ENCODE results near the gene PHACTR2. TPM values are rescaled to one million over a fixed set of nuclear protein-coding genes. Genes with fewer than 3 reads are reported as not detected.
"Not testable (repeated sequence)": the region's sequence is repeated elsewhere in the genome, so short reads cannot be mapped to it uniquely, and the experiment has no call there.

PHACTR2 gene
- total RNA-seq, 4 donors from 2014 or later = 25.4 to 31.8 (median 26.1) TPM

- Histone ChIP-seq H3K27ac (no peak overlapping the region), H3K4me3 (no peak overlapping the region), H3K9me3 (no peaks in the 10 kb centered on the region), H3K36me3 (peaks cover 3 to 55% of the 10 kb centered on the region in 2 donors), H3K4me1 (peaks cover 9 to 14% of the 10 kb centered on the region in 2 donors), H3K27me3 (no peaks in the 10 kb centered on the region)
- intact Hi-C loops (cut with DNase I; ENCODE audit: low total_unique reads) (no loop called here), in situ Hi-C loops (cut with MboI; ENCODE audit: low sequenced_read_pairs in 4 of 4) (no loop called here)
- TF ChIP-seq POLR2A (IDR thresholded peaks at IDR 0.05) = no peak
- TF ChIP-seq CTCF (IDR thresholded peaks at IDR 0.05 in 4 of 5, conservative IDR thresholded peaks at IDR 0.05 in 1 of 5) = no peak
- ATAC-seq (no peak), DNase-seq (no peak)
Observed at GRCh38 chr6:143845033-143845432, 167.3 kb downstream of the PHACTR2 start.

- ATAC-seq; H3K4me3 ChIP-seq; DNase-seq; H3K27ac ChIP-seq; H3K27me3 ChIP-seq; H3K9me3 ChIP-seq; in situ Hi-C loops (cut with MboI; ENCODE audit: low sequenced_read_pairs in 4 of 4); H3K4me1 ChIP-seq; intact Hi-C loops (cut with DNase I; ENCODE audit: low total_unique reads): not testable (repeated sequence)
- H3K36me3 ChIP-seq = peaks cover 0 to 90% of the 10 kb centered on the region in 2 donors
Observed at GRCh38 chr6:143851706-143852105, 173.9 kb downstream of the PHACTR2 start.

GRCh38 chr6:143855057-143855456 lies 177.3 kb downstream of the PHACTR2 start:
- peaks cover 0 to 93% of the 10 kb centered on the region in 2 donors for H3K36me3 ChIP-seq
- H3K9me3 ChIP-seq; H3K27ac ChIP-seq; intact Hi-C loops (cut with DNase I; ENCODE audit: low total_unique reads); H3K4me3 ChIP-seq; DNase-seq; H3K4me1 ChIP-seq; ATAC-seq; H3K27me3 ChIP-seq; in situ Hi-C loops (cut with MboI; ENCODE audit: low sequenced_read_pairs in 4 of 4): not testable (repeated sequence)

GRCh38 chr6:143856762-143857161 lies 179.0 kb downstream of the PHACTR2 start:
- H3K4me1 ChIP-seq; ATAC-seq; H3K27ac ChIP-seq; intact Hi-C loops (cut with DNase I; ENCODE audit: low total_unique reads); H3K9me3 ChIP-seq; H3K4me3 ChIP-seq; DNase-seq; H3K27me3 ChIP-seq; in situ Hi-C loops (cut with MboI; ENCODE audit: low sequenced_read_pairs in 4 of 4): not testable (repeated sequence)
- H3K36me3 ChIP-seq = peaks cover 0 to 92% of the 10 kb centered on the region in 2 donors

GRCh38 chr6:143857651-143858050 lies 179.9 kb downstream of the PHACTR2 start:
- Histone ChIP-seq H3K36me3 (peaks cover 0 to 92% of the 10 kb centered on the region in 2 donors), H3K4me3 (no peak overlapping the region), H3K27me3 (no peaks in the 10 kb centered on the region), H3K9me3 (no peaks in the 10 kb centered on the region), H3K4me1 (no peaks in the 10 kb centered on the region), H3K27ac (no peak overlapping the region)
- no peak for TF ChIP-seq CTCF (IDR thresholded peaks at IDR 0.05 in 4 of 5, conservative IDR thresholded peaks at IDR 0.05 in 1 of 5)
- no peak for TF ChIP-seq POLR2A (IDR thresholded peaks at IDR 0.05)
- in situ Hi-C loops (cut with MboI; ENCODE audit: low sequenced_read_pairs in 4 of 4) = no loop called here
- intact Hi-C loops (cut with DNase I; ENCODE audit: low total_unique reads) = no loop called here
- DNase-seq (no peak), ATAC-seq (no peak)

GRCh38 chr6:143859891-143860660 lies 182.3 kb downstream of the PHACTR2 start:
- ATAC-seq (no peak), DNase-seq (no peak)
- intact Hi-C loops (cut with DNase I; ENCODE audit: low total_unique reads) (no loop called here), in situ Hi-C loops (cut with MboI; ENCODE audit: low sequenced_read_pairs in 4 of 4) (no loop called here)
- no peak for TF ChIP-seq POLR2A (IDR thresholded peaks at IDR 0.05)
- no peak for TF ChIP-seq CTCF (IDR thresholded peaks at IDR 0.05 in 4 of 5, conservative IDR thresholded peaks at IDR 0.05 in 1 of 5)
- Histone ChIP-seq H3K9me3 (no peaks in the 10 kb centered on the region), H3K36me3 (peaks cover 0 to 94% of the 10 kb centered on the region in 2 donors), H3K4me1 (no peaks in the 10 kb centered on the region), H3K4me3 (no peak overlapping the region), H3K27ac (no peak overlapping the region), H3K27me3 (no peaks in the 10 kb centered on the region)
